Osteocyte (in vitro differentiated cells): Measurements from ENCODE around the gene TMPRSS3. TPM values are rescaled to one million over a fixed set of nuclear protein-coding genes. Genes with fewer than 3 reads are reported as not detected.

Source experiments
- DNase-seq: peaks from one replicate; pipeline ENCODE4 v3.0.0; 2021; ENCODE audit warnings: mixed read lengths; ENCODE audit not compliant: unreplicated experiment; ENCODE audit errors: extremely low spot score
- H3K27ac Mint-ChIP-seq: one replicate; pipeline ENCODE4 v1.8.0; 2021; ENCODE audit warnings: mild to moderate bottlenecking, mixed read lengths; ENCODE audit not compliant: unreplicated experiment
- H3K27me3 Mint-ChIP-seq: one replicate; pipeline ENCODE4 v1.8.0; 2021; ENCODE audit warnings: mixed read lengths; ENCODE audit not compliant: unreplicated experiment
- H3K36me3 Mint-ChIP-seq: one replicate; pipeline ENCODE4 v1.8.0; 2021; ENCODE audit warnings: mixed read lengths; ENCODE audit not compliant: unreplicated experiment
- H3K4me1 Mint-ChIP-seq: one replicate; pipeline ENCODE4 v1.8.0; 2021; ENCODE audit warnings: mixed read lengths; ENCODE audit not compliant: unreplicated experiment
- H3K4me3 Mint-ChIP-seq: one replicate; pipeline ENCODE4 v1.8.0; 2021; ENCODE audit warnings: mild to moderate bottlenecking, moderate library complexity, mixed read lengths; ENCODE audit not compliant: unreplicated experiment
- H3K9me3 Mint-ChIP-seq: one replicate; pipeline ENCODE4 v1.8.0; 2021; ENCODE audit warnings: mixed read lengths; ENCODE audit not compliant: unreplicated experiment
- total RNA-seq: library from RNA; stranded (reverse); gene quantifications from 2 replicates; pipeline ENCODE4 v1.2.1, GENCODE V29; 2021
- TF ChIP-seq, protein P1 (sequence below): fragments of 200-600 bp; sonication (generic); IDR thresholded peaks from 2 replicates; pipeline ENCODE4 v1.5.0; 2021; ENCODE audit warnings: antibody characterized with exemption, mild to moderate bottlenecking, moderate library complexity

TMPRSS3 gene
- total RNA-seq, 1 donor from 2014 or later = not detected

DNA sequence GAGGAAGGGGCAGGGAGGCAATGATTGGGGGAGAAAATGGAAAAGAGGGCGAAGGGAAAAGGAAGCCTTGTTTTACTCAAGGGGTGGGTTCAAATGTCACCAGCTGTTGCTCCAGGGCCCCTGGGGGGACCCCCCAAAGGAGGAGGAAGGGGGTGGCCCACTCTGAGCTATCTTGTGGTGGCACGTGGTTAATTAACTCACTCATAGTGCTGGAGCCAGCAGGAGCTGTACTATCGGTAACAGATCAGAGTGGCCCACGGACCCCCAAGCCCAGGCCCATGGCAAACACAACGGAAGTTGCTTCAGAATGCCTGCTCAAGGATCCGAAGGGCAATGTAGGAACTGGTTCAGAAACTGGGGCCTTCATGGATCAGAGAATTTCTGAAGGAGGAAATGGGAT is 52.3 kb downstream of the TMPRSS3 start:
- DNase-seq = peak; percentile 80
- no peak overlapping the region for H3K27ac Mint-ChIP-seq
- no peaks in the 10 kb centered on the region for H3K9me3 Mint-ChIP-seq
- no peak overlapping the region for H3K4me3 Mint-ChIP-seq
- no peaks in the 10 kb centered on the region for H3K27me3 Mint-ChIP-seq
- TF ChIP-seq, protein P1, sequence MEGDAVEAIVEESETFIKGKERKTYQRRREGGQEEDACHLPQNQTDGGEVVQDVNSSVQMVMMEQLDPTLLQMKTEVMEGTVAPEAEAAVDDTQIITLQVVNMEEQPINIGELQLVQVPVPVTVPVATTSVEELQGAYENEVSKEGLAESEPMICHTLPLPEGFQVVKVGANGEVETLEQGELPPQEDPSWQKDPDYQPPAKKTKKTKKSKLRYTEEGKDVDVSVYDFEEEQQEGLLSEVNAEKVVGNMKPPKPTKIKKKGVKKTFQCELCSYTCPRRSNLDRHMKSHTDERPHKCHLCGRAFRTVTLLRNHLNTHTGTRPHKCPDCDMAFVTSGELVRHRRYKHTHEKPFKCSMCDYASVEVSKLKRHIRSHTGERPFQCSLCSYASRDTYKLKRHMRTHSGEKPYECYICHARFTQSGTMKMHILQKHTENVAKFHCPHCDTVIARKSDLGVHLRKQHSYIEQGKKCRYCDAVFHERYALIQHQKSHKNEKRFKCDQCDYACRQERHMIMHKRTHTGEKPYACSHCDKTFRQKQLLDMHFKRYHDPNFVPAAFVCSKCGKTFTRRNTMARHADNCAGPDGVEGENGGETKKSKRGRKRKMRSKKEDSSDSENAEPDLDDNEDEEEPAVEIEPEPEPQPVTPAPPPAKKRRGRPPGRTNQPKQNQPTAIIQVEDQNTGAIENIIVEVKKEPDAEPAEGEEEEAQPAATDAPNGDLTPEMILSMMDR = no peak
- no peaks in the 10 kb centered on the region for H3K4me1 Mint-ChIP-seq
- no peaks in the 10 kb centered on the region for H3K36me3 Mint-ChIP-seq

DNA sequence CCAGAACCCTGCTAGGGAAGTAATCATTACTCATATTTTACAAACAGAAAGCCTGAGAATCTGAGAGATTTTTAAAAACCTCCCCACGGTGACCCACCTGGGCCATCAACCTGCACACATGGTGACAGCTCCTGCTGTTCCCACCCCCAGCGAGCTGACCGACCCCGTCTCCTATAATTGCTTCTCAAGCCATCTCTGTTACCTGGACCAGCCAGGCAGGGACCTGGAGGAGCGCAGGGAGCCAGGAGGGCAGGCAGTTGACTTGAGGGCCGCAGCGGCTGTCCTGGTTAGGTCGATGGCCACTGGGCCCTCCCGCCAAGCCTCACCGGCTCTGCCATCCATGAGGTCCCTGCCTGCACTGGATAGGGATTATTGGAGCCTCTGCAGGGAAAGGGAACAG is 52.8 kb downstream of the TMPRSS3 start:
- peaks cover under 1% of the 10 kb centered on the region for H3K4me1 Mint-ChIP-seq
- peak; percentile 62 for DNase-seq
- no peaks in the 10 kb centered on the region for H3K36me3 Mint-ChIP-seq
- TF ChIP-seq, protein P1 = no peak
- no peaks in the 10 kb centered on the region for H3K27me3 Mint-ChIP-seq
- no peak overlapping the region for H3K4me3 Mint-ChIP-seq
- H3K9me3 Mint-ChIP-seq = no peaks in the 10 kb centered on the region
- no peak overlapping the region for H3K27ac Mint-ChIP-seq

DNA sequence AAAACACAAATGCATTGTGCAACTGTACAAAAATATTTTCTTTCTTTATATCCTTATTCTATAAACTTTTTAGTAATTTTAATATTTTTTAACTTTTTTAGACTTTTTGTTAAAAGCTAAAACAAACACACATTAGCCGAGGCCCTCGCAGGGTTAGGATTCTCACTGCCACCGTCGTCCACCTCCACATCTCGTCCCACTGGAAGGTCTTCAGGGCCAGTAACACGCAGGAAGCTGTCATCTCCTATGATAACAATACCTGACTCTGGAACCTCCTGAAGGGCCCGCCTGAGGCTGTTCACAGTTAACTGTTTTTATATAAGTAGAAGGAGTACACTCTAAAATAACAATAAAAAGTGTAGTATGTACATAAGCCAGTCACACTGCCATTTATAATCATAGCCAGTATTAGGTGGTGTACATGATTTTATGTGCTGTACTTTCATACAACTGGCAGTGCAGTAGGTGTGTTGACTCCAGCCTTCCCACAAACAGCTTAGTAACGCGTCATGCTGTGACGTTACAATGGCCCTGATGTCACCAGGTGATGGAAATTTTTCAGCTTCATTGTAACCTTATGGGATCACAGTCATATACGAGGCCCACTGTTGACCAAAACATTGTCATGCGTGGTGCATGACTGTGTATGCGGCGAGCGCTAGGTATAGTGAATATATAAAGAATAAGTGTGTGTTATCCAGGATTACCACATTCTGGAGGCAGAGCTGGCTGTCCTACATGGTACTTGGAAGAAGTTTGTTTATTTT is 53.9 kb downstream of the TMPRSS3 start:
- TF ChIP-seq, protein P1 = no peak
- H3K4me1 Mint-ChIP-seq = peaks cover 4% of the 10 kb centered on the region
- H3K27ac Mint-ChIP-seq = no peak overlapping the region
- H3K36me3 Mint-ChIP-seq = no peaks in the 10 kb centered on the region
- DNase-seq = peak; percentile 54
- peaks cover 9% of the 10 kb centered on the region for H3K27me3 Mint-ChIP-seq
- H3K9me3 Mint-ChIP-seq = no peaks in the 10 kb centered on the region
- H3K4me3 Mint-ChIP-seq = no peak overlapping the region

DNA sequence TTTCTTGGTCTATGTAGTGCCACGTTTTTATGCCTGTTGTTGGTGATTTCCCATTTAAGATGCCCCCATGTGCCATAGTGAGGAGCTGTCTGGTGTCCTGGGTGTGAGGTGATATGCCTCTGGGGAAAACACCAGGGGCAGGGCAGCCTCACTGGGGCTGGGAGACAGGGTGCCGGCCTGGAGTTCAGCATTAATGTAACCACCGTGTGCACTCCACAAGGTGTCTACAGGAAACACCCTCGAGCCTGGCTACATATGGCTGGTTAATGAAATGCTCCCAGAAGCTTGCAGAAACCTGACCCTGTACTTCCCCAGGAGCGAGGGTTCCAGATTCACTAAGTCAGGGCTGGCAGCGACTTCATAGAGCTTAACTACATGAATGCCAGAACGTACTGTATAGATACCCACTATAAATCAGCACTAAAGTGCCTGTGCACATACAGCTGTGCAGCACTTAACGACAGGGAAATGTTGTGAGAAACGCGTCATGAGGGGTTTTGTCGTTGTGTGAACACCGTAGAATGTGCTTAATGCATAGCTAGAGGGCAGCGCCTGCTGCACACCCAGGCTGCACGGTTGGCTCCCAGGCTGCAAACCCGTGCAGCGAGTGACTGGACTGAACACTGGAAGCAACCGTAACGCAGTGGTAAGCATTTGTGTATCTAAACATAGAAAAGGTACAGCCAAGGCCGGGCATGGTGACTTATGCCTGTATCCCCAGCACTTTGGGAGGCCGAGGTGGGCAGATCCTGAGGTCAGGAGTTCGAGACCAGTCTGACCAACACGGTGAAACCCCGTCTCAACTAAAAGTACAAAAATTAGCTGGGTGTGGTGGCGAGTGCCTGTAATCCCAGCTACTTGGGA is 55.4 kb downstream of the TMPRSS3 start:
- Mint-ChIP-seq H3K36me3 (no peaks in the 10 kb centered on the region), H3K9me3 (no peaks in the 10 kb centered on the region), H3K4me1 (peaks cover 4% of the 10 kb centered on the region), H3K27ac (no peak overlapping the region), H3K4me3 (no peak overlapping the region), H3K27me3 (peaks cover 22% of the 10 kb centered on the region)
- TF ChIP-seq, protein P1 = no peak
- DNase-seq = peak; percentile 66
